GM12875 (cell line): ENCODE results near the gene NT5DC4.

ENCODE experiments used
- H3K4me3 ChIP-seq: one replicate; pipeline ENCODE4 v1.5.1; 2011; ENCODE audit warnings: low read depth, low read length, control low read depth
- CTCF ChIP-seq: IDR thresholded peaks from 2 replicates; pipeline ENCODE4 v1.5.1; 2011; ENCODE audit warnings: low read depth, mild to moderate bottlenecking, control low read depth, inconsistent platforms, low read length, moderate library complexity, borderline replicate concordance; ENCODE audit not compliant: insufficient read depth

Gene NT5DC4

GRCh38 chr2:112690853-112691401 is 29.9 kb upstream of the NT5DC4 start:
- TF ChIP-seq CTCF, result peak; percentile 70

GRCh38 chr2:112691881-112692281 is 28.9 kb upstream of the NT5DC4 start:
- H3K4me3 ChIP-seq, result no peak overlapping the region
- no peak for TF ChIP-seq CTCF

More at GRCh38 chr2:112690853-112691401, 29.9 kb upstream of the NT5DC4 start:
- H3K4me3 ChIP-seq, result no peak overlapping the region

- no peak for TF ChIP-seq CTCF
- no peak overlapping the region for H3K4me3 ChIP-seq
These were observed 28.3 kb upstream of the NT5DC4 start for GRCh38 chr2:112692495-112692911.

- no peak for TF ChIP-seq CTCF
- no peak overlapping the region for H3K4me3 ChIP-seq
These were observed 27.9 kb upstream of the NT5DC4 start for GRCh38 chr2:112692918-112693317.

- no peak for TF ChIP-seq CTCF
These were observed 27.2 kb upstream of the NT5DC4 start for GRCh38 chr2:112693596-112693995.

GRCh38 chr2:112694182-112694581 is 26.6 kb upstream of the NT5DC4 start:
- no peak for TF ChIP-seq CTCF
- no peak overlapping the region for H3K4me3 ChIP-seq

More at GRCh38 chr2:112693596-112693995, 27.2 kb upstream of the NT5DC4 start:
- H3K4me3 ChIP-seq, result no peak overlapping the region

GRCh38 chr2:112698834-112699515 is 21.8 kb upstream of the NT5DC4 start:
- H3K4me3 ChIP-seq, result no peak overlapping the region
- TF ChIP-seq CTCF, result no peak
